HG02943 (cell line): ENCODE results near the gene ATP5ME.

Experiments
- ATAC-seq: cut with Tn5 transposase; IDR thresholded peaks from one replicate; pipeline ENCODE4 v1.9.1; 2021; ENCODE audit warnings: mild to moderate bottlenecking, low read depth, moderate library complexity; ENCODE audit not compliant: unreplicated experiment

The ATP5ME gene

DNA sequence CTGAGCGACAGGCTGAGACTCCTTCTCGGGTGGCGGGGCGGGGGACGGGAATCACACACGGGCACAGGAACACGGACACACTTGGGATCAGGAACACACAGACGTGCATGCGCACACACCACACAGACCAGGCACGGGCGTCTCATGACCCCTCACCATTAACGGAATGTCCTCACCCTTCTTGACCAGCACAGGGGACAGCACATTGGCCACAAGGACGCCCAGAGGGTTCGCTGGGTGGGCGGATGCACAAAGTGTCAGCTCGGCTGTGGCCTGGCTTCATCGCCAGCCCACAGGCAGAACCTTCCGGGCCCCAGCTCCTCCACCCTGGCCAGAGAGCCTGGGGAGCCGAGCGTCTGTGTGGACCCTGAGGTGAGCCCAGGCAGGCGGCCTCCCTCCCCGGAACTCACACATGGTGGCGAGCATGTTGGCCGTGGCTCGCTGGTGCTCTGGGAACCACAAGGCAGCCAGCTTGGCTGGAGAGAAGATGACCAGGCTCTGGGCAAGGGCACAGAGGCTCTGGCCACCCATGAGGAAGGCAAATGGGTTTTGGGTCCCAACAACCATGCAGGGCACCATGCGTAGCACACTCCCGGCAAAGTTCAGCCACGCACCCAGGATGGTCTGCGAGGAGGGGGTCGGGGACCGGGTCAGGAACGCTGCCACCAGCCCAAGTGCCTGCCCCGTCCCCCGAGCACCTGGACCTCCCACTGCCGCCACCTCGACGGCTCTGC, 11.8 kb upstream of the ATP5ME start:
- ATAC-seq: no peak

DNA sequence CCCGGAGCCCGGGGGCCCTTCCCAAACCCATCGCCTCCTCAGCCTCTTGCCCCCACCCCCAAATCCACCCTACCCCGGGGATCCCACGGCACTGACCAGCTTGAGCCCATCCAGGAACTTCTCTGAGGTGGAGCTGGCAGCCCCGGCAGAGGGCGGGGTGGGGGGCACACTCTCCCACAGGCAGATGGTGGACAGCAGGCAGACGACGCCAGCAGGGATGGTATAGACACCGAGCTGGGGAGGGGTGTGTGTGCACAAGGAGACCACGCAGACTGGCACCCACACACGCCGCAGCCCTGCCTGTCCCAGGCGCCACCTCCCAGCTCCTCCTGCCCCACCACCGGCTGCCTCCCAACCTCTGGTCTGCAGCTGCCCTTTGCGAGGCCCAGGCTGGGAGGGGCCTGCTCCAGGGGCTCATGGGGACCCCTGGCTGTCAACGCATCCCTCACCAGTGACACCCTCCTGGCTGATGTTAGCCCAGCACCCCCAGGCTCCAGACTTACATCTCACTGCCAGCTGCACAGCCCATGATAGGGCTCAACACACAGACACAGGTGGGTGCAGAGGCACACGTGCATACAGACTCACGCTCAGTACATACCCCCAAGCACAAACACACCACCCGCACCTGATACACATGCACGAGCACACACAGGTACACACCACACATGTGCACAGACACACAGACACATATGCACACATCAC, 10.7 kb upstream of the ATP5ME start:
- ATAC-seq: no peak

DNA sequence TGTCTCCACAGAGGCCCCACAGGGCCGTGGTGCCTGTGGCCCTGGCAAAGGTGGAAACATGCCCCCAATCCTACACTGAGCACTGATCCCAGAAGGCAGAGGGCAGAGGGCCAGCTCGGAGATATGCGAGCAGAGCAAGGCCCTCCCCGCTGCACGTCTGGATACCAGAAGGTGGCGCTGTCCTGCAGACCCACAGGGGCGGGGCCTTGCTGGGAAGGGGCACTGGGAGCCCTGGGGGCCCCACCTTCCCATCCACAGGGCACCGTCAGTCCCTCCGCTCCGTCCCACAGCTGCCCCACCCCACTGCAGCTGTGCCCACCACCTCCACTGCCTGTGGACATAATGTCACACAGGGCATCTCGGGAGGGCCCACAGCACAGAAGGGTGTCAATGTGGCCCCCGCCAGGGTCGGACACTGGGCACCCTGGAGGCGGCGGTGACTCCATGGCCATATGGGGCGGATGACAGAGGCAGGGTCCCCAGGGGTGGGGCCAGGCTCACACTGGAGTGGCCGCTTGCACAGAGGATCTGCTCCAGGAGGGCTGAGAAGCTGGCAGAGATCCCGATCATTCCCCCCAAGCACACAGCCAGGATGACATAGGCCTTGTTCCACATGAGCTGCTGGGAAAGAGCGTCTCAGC, 10.0 kb upstream of the ATP5ME start:
- no peak for ATAC-seq

DNA sequence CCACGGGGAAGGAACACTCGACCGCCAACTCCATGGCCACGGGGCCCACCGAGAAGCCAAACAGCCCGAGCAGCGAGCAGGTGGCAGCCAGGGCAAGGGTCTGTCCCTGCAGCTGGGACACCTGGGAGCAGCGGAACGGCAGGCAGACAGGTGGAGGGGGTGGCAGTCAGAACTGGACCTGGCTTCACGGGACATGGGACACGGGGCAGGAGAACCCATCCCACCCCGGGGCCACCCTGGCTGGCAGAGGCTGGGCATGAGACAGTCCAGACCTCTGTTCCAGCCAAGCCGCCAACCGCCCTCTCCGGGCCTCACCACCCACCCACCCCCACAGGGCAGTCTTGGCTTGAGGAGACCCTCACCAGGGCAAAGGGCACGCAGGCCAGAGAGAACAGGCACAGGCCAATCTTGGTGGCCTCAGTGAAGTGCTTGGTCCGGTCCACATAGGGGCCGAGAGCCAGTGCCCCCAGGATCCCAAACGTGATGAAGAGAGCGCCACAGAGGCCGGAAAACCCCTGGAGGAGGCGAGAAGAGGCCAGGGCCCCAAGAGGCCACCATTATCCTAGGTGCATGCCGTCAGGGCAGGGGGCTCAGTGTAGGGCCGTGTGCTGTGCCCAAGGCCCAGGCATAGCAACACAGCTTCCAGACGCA, 9.3 kb upstream of the ATP5ME start:
- ATAC-seq: no peak

DNA sequence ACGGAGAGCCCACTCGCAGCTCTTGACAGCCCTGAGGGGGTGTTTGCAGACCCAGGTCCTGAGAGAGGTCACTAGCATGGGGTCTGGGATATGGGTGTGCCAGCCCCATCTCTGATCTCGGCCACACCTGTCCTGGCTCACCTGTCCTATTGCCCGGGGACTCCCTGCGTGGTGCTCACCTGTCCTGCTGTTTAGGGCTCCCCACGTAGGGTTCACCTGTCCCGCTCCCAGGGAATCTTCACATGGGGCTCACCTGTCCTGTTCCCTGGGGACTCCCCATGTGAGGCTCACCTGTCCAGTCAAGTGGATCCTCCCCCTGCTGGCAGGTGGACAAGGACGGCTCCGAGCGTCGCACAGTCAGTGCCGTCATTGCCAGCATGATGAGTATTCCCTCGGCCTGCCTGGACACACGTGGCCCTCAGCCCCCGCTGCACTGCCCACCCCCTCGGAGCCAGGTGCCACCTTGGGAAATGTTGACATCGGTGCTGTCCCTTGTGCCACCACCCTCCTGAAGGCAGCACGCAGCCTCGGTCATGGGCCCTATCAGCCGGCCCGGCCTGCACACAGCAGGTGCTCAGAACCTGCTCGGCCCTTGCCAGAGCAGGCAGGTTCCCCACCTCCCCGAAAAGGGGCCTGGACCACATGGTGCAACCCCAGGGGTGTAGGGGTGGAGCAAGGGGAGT, 8.6 kb upstream of the ATP5ME start:
- ATAC-seq: no peak

DNA sequence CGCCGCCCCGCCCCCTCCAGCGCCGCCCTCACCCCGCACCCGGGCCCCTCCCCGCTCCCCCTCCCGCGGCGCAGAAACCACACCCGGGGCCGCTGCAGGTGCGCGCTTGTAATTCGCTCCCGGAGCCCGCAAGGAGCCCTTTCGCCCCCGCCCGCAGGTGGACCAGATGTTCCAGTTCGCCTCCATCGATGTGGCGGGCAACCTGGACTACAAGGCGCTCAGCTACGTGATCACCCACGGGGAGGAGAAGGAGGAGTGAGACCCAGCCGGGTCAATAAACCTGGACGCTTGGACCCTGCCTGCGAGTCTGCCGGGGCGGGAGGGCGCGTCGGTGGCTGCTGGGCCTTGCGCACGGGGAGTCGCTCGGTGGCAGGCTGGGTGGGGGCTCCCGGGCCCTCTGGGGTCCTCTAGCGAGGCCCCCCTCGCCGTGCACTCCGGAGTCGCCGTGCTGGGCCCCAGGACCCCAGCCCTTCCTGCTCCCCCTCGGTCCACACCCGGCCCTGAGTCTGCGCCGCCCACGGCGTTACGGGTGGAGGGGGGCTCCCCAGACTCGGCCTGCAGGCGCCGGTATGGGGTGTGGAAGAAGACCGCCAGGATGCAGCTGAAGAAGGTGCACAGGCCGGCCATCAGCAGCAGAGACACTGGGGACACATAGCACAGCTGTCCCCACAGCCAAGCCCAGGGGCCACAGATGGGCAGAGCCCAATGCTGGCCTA, 7.8 kb upstream of the ATP5ME start:
- ATAC-seq: no peak

DNA sequence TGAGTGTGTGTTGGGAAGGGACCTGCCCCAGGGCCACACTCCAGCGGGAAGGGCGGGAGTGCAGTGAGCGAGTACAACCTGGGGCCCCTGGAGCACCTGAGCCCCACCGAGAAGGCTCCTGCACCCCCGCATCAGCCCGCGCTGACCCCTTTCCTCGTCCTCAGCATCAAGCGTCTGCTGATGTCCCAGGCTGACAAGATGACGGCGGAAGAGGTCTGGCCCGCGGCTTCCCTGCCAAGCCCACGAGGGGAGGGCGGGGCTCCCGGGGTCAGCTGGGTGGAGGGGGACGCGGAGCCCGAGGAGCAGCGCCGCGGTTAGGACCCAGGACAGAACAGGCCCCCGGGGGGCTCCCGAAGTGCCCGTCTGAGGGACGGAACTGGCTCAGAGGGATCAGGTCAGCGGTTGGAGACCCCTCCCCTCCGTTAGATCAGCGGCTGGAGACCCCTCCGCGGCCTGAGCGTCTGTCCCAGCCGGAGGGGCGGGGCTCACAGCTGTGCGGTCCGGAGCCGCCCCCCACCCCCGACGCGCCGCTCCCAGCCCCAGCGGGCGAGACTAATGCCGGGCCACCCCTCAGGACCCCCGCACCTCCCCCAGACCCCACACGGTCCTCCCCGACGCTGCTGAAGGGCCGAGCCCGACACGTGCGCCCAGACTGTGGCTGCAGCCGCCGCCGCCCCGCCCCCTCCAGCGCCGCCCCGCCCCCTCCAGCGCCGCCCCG, 7.0 kb upstream of the ATP5ME start:
- ATAC-seq: no peak

DNA sequence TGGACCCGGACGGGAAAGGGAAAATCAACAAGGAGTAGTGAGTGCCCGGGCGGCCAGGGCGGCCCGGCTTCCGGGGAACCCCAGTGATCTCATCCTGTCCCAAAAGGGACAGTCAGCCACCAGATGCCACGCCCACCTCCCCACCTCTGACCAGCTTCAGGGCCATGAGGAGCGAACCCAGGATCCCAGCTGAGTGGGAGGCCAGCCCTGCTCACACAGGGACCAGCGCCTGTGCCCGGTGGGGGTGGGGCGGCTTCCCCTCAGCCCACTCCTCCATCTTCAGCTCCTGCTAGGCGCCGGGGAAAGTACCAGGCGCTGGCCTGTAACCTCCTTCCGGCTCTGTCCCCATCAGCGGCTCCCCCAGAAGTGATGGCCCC, 6.5 kb upstream of the ATP5ME start:
- no peak for ATAC-seq

DNA sequence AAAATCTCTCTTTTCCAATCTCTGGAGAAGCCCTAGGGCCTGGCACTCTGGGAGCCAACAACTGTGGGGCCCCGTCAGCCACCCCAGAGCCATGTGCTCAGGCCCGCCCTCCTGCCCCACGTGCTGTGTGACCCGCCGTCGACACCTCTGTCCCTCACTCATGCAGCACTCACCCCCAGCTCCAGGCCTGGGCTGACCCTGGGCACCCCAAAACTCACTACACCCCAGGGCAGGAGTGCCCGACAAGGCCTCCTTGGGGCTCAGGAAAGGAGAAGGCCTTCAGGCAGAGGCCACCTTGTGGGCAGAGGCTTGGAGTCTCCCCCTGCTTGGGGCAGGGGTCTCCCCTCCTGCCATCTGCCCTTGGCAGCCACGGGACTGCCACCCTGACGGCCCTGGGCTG, 6.0 kb upstream of the ATP5ME start:
- no peak for ATAC-seq

DNA sequence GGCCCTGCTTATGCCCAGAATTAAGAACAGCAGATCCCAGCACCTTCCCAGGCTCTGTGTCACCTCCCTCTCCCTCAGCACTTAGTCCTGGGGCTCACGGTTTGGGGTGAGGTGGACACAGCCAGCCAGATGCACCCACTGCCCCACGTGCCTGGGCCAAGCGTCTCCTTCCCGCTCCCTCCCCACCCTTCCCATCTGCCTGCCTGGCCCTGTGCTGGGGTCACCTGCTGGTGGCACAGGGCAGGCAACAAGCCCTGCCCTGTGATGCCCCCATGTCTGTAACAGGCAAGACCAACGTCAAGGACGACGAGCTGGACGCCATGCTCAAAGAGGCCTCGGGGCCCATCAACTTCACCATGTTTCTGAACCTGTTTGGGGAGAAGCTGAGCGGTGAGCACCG, 5.6 kb upstream of the ATP5ME start:
- no peak for ATAC-seq

DNA sequence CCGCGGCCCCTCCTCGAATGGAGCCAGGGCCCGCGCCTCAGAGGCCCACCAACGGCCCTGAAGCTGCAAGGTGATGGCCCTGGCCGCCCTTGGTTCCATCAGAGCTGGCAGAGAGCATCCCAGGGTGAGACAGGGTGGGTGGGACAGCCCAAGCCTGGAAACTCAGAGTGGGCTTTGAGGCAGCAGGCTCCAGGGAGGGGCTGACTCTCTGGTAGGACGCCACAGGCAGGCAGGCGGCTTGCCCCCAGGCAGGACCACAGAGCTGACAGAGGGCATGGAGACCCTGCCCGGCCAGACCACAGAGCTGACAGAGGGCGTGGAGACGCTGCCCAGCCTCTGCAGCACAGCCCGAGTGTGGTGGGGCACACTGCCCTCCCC, 5.0 kb upstream of the ATP5ME start:
- no peak for ATAC-seq

DNA sequence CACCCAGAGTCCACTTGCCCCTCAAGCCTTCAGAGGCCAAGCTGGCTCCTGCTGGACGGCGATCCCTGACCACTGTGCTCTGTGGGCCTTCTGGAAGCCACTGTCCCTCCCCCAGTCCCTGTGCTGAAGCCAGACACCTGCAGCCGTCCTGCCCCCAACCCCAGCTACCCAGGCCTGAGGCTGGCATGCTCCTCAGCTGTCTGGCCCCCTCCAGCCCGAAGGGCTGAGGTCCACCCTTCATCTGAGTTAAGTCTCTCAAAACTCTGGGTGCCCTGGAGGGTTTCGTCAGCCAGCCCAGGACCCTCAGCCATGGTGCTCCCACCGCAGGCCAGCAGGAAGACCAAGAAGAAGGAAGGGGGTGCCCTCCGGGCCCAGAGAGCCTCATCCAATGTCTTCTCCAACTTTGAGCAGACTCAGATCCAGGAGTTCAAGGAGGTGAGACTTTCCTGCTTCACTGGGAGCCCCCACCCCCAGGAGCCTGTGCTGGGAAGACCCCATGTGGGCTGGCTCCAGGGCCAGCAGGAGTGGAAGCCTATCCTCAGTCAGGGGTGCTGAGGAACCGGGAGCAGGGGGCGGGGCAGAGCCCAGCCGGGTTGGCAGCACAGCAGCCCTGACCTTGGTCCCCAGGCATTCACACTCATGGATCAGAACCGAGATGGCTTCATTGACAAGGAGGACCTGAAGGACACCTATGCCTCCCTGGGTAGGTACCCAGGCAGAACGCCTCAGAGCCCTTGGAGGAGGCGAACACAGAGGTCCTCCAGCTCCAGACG, 4.4 kb upstream of the ATP5ME start:
- no peak for ATAC-seq

DNA sequence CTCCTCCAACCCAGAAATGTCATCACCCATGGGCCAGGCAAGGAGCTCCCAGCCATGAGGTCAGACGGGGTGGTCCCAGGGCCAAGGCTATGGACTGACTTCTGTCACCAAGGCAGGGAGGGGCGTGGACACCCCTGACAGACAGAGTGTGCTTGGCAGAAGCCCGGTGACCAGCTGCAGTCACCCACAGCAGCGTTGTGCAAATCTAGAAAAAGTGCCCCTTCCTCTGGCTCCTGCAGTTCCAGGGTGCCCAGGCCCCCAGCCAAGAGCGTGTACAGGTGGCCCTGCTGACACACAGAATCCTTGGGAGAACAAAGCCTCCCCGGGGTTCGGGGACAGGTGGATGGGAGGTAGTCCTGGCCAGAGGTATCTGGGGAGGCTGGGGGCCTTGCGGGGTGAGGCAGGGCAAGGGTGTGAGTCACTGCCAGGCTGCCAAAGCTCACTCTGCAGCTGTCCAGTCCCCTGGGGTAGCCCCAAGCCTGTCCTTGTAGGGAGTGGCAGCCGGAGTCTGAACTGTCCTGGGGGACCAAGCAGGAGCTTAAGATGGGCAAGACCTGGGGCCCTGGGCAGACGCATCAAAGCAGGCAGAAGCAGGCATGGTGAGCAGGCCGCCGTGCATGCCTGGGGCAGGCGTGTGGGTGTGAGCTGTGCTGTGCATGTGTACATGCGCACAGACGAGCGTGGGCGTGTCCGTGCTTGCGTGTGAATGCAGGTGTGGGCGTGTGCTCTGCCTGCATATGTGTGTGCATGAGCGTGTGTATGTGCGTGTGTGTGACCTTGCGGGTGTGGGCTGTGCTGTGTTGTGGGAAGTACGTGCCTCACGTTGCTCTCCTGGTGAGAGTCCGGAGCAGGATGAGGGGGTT, 3.6 kb upstream of the ATP5ME start:
- ATAC-seq: no peak

DNA sequence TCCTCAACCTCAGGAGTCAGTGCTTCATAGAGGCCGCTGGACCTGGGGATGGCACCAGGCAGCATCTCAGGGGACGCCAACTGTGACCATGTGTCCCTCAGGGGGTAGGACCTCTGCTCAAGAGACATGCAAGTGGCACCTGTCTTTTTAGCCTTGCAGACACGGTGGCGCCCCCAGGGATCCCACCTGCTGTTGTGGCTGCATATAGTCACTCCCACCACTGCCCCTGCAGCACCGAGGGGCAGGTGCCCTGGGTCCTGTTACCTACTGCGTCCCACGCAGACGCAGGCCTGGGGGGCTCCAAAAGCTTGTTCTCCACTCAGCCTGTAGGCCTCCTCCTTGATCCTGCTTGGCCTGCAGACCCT, 2.8 kb upstream of the ATP5ME start:
- no peak for ATAC-seq

DNA sequence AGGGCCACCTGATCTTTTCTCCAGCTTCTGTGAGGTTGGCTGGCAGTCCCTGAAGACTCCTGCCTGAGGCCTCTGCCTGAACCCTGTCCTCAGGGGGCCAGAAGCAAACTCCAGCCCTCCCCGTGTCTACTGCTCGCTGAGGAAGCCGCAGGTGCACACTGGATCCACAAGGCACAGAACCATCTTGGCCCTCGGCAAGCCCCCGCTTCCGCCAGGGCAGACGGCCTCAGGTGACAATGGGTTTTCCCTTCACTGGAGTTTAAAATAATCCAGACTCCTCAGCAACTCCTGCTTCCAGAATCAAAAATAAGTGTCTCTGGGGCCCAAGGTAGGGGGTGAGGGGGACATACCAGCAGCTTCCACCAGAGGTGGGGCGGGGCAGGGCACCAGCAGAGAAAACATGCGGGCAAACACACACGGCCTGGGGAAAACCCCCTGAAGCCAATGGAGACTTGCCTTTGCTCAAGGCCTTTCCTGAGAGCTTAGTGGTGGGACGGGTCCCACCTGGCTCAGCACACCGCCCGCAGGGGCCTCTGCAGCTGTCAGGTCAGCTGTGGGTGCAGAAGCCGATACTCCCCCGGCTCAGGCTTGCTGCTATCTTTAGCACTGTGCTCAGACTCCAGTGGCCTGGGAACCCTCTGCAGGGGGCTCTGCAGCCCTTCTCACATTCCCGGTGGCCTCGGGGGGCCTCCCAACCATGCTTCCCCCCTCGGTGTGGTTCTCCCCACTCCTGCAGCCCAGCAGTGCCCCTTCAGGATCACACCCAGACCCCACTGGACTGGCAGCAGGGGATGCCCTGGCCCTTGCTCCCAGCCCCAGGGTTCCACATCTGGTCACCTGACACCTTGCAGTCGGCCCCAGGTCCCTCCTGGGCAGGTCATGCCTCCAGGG, 2.1 kb upstream of the ATP5ME start:
- no peak for ATAC-seq

DNA sequence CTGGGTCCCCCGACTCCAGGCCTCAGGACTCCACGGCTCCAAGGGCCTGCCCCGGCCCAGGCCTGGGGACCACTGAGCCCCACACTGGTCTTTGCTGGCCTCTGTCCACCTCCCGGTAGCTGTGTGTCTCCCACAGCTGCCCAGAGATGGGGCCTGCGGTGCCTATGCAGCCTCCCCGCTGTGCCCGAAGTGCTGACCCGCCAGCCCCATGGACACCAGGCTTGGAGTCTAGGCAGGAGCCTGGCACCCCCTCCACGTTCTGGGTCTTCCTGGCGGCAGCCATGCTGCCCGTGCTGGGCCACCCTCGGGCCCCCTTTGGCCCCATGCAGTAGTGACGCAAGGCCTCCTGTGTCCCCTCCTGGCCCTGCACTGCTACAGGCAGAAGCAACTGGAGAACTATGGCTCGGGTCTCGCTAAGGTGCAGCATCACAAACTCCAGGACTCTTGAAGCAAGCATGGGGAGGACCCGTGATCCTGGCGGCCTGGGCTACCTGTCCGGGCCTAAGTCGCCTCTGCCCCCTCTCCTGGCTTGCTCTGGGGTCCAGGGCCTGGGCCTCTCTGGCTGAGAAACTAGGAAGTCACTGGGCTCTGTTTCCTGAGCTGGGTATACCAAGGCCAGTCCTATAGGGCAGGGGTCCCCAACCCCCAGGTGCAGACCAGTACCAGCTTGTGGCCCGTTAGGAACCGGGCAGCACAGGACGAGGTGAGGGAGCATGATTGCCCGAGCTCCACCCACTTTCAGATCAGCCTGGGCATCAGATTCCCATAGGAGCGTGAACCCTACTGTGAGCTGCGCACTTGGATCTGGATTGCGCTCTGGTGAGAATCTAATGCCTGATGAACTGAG, 1.2 kb upstream of the ATP5ME start:
- peak; percentile 6 for ATAC-seq
